ENCODE data around the gene PLEKHG4B. TPM values are rescaled to one million over a fixed set of nuclear protein-coding genes. Genes with fewer than 3 reads are reported as not detected.

The PLEKHG4B gene
- total and polyA plus RNA-seq, 2 of the 8 experiments (the other 6 are each of a cell fraction or from before 2014, with no cell fraction given) = 31.1 to 43.6 TPM

- ChIA-PET POLR2A (ENCODE audit: partially characterized antibody) (interaction anchor here (0.6 to 4.0 kb wide), 4 partner anchors 13 to 129 kb away, joined by 3 to 15 read pairs (median 4); partner anchors contain the start of gene PDCD6), CTCF (ENCODE audit: partially characterized antibody) (interaction anchor here (1.0 to 1.1 kb wide), 2 partner anchors 11 to 101 kb away, joined by 3 read pairs; no protein-coding TSS in a partner anchor)
- peaks cover 8 to 59% (median 37%) of the 10 kb centered on the region in 4 experiments; a peak in 7 of 8 replicates for H3K36me3 ChIP-seq (ENCODE audit: control insufficient read depth in 2 of 4, insufficient read depth in 4 of 4, low read length in 3 of 4)
- H2BK5ac ChIP-seq (ENCODE audit: low read depth, low read length) = no peak overlapping the region; the same call in 1 of the 2 replicates
- H3K27ac ChIP-seq (ENCODE audit: low read depth, low read length) = no peak overlapping the region
- no peak overlapping the region for H3K56ac ChIP-seq (replicated peaks; ENCODE audit: insufficient read length, low read depth, low read length)
- no peak overlapping the region for H4K5ac ChIP-seq (ENCODE audit: insufficient read length, low read depth, low read length)
- peaks cover 0 to 8% of the 10 kb centered on the region in 2 experiments; a peak in 2 of 4 replicates for H3K79me2 ChIP-seq (ENCODE audit: control insufficient read depth in 1 of 2, insufficient read depth in 2 of 2, low read length in 2 of 2)
- no peak overlapping the region for H2AFZ ChIP-seq (ENCODE audit: low read length)
- no peak overlapping the region for H2BK15ac ChIP-seq (ENCODE audit: low read length)
- no peak overlapping the region for H2AK5ac ChIP-seq (ENCODE audit: low read depth, low read length)
- peaks cover 2 to 11% of the 10 kb centered on the region in 2 experiments; a peak in 3 of 4 replicates for H3K9me3 ChIP-seq (ENCODE audit: insufficient read depth in 2 of 2, low read depth in 1 of 2, low read length in 1 of 2)
- no peak overlapping the region for H4K91ac ChIP-seq (replicated peaks; ENCODE audit: insufficient read length, low read length)
- no peak overlapping the region for H3K4me3 ChIP-seq (ENCODE audit: extremely low read depth in 1 of 4, insufficient read depth in 2 of 4, low read depth in 3 of 4, low read length in 4 of 4)
- 96% methylated on average over 12 of the region's 12 CpGs; no CpG with 5 or more reads in 1 of the 2 experiments for WGBS, 2 experiments (ENCODE audit: extremely low coverage in 1 of 2, insufficient coverage in 1 of 2, insufficient read length in 1 of 2, insufficient replicate concordance in 2 of 2, low coverage in 1 of 2, low lambda C conversion rate in 2 of 2, missing lambda C conversion rate in 1 of 2)
- H4K8ac ChIP-seq (ENCODE audit: extremely low read depth, insufficient read depth, low read length) = no peak overlapping the region
- peaks cover 8 to 15% of the 10 kb centered on the region in 2 experiments for H4K20me1 ChIP-seq (replicated peaks in 1 of 2; ENCODE audit: control insufficient read depth in 1 of 2, insufficient read depth in 2 of 2, low read length in 2 of 2)
- peaks cover 10% of the 10 kb centered on the region for H3K79me1 ChIP-seq (ENCODE audit: low read depth, low read length)
- TF ChIP-seq KDM4A (IDR thresholded peaks at IDR 0.05; ENCODE audit: low read depth, low read length, severe bottlenecking) (no peak), CBX5 (IDR thresholded peaks at IDR 0.05; ENCODE audit: low read depth, low read length) (no peak), SAP30 (IDR thresholded peaks at IDR 0.05; ENCODE audit: insufficient read depth, insufficient replicate concordance, low read length) (no peak), RBBP5 (IDR thresholded peaks at IDR 0.05; ENCODE audit: borderline replicate concordance, low read depth, low read length) (no peak), FOSL1 (IDR thresholded peaks at IDR 0.05; ENCODE audit: insufficient read depth, low read depth, low read length) (no peak)
- no peak overlapping the region for H2BK20ac ChIP-seq (ENCODE audit: low read length)
- no peak overlapping the region for H3K4me2 ChIP-seq (ENCODE audit: insufficient read depth in 1 of 2, low read depth in 2 of 2, low read length in 2 of 2)
- H3K4me1 ChIP-seq (replicated peaks in 1 of 4; ENCODE audit: control insufficient read depth in 3 of 4, insufficient read depth in 4 of 4, low read length in 3 of 4) = peaks cover 0 to 6% (median 2%) of the 10 kb centered on the region in 4 experiments; a peak in 5 of 7 replicates
- no peak overlapping the region for H3K4ac ChIP-seq (replicated peaks; ENCODE audit: insufficient read length, low read depth, low read length)
- no peak overlapping the region for H3K14ac ChIP-seq (ENCODE audit: insufficient read length)
- FAIRE-seq (no peak), DNase-seq (ENCODE audit: low read depth in 1 of 2, low spot score in 2 of 2) (no peak)
- H3K23ac ChIP-seq (ENCODE audit: insufficient read length) = no peak overlapping the region
- 0 out of 2 replicates have a peak, but pooled peaks cover 3% of the 10 kb centered on the region for H3K23me2 ChIP-seq (ENCODE audit: low read depth, low read length)
- no peak overlapping the region for H2BK120ac ChIP-seq (replicated peaks; ENCODE audit: low read depth, low read length)
- H2BK12ac ChIP-seq (ENCODE audit: low read depth, low read length) = no peak overlapping the region
- no peak overlapping the region for H3K18ac ChIP-seq (ENCODE audit: extremely low read depth, low read length)
- no peaks in the 10 kb centered on the region for H3K27me3 ChIP-seq (replicated peaks in 1 of 4; ENCODE audit: control insufficient read depth in 3 of 4, extremely low read depth in 1 of 4, insufficient read depth in 3 of 4, low read length in 3 of 4)
- no peak overlapping the region for H3K9ac ChIP-seq (replicated peaks in 1 of 4; ENCODE audit: extremely low read depth in 1 of 4, low read depth in 3 of 4, low read length in 3 of 4)
Observed at GRCh38 chr5:141761-142160, 49.8 kb downstream of the PLEKHG4B start.
